Activated naive CD8-positive, alpha-beta T cell treated with anti-CD3 and anti-CD28 coated beads for 36 hours (primary cell): ENCODE measurements around the gene MNAT1. TPM values are rescaled to one million over a fixed set of nuclear protein-coding genes. Genes with fewer than 3 reads are reported as not detected.
"Not testable (repeated sequence)": the region's sequence is repeated elsewhere in the genome, so short reads cannot be mapped to it uniquely, and the experiment has no call there.

Source experiments
- DNase-seq: peaks from one replicate; pipeline ENCODE4 v3.0.0; 2021
- H3K27ac Mint-ChIP-seq: one replicate; pipeline ENCODE4 v1.8.0; 2022; ENCODE audit warnings: mild to moderate bottlenecking, moderate library complexity, mixed read lengths
- H3K27me3 Mint-ChIP-seq: one replicate; pipeline ENCODE4 v1.8.0; 2022; ENCODE audit warnings: mild to moderate bottlenecking, mixed read lengths
- H3K36me3 Mint-ChIP-seq: one replicate; pipeline ENCODE4 v1.8.0; 2021; ENCODE audit warnings: mild to moderate bottlenecking, mixed read lengths
- H3K4me1 Mint-ChIP-seq: one replicate; pipeline ENCODE4 v1.8.0; 2021; ENCODE audit warnings: mixed read lengths
- H3K4me3 Mint-ChIP-seq: one replicate; pipeline ENCODE4 v1.8.0; 2022; ENCODE audit warnings: mild to moderate bottlenecking, moderate library complexity, mixed read lengths
- H3K9me3 Mint-ChIP-seq: one replicate; pipeline ENCODE4 v1.8.0; 2022; ENCODE audit warnings: mixed read lengths
- total RNA-seq, 2 experiments: library from RNA; stranded (reverse); gene quantifications; one replicate each; pipeline ENCODE4 v1.2.3, GENCODE V29; 2021

The MNAT1 gene
- total RNA-seq, 2 experiments from 2014 or later: 39.7 to 42.7 TPM

- Mint-ChIP-seq H3K27ac (no peak overlapping the region), H3K36me3 (peaks cover 15% of the 10 kb centered on the region), H3K27me3 (no peaks in the 10 kb centered on the region)
These were observed 72.7 kb downstream of the MNAT1 start for GRCh38 chr14:60807247-60807646.

DNA sequence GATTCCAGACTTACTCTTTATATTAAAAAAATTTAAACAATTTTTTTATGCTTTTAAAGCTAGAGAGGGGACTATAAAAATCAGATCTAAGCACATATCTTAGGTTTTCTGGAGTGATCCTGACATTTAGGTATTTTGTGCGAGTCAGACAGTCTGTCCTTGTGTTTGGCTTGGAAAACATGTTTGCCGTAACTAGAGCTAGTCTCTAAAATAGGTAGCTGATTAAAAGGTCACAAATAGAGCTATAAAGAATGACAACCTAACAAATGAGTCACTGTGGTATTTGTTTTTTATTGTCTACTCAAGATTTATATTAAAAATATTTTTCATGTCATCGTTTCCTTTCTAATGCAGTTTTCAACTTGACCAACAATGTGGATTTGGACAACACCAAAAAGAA lies 73.4 kb downstream of the MNAT1 start:
- no peaks in the 10 kb centered on the region for H3K9me3 Mint-ChIP-seq
- H3K4me1 Mint-ChIP-seq: peaks cover 4% of the 10 kb centered on the region
- no peak overlapping the region for H3K4me3 Mint-ChIP-seq
- H3K27me3 Mint-ChIP-seq: no peaks in the 10 kb centered on the region
- H3K27ac Mint-ChIP-seq: no peak overlapping the region
- peaks cover 19% of the 10 kb centered on the region for H3K36me3 Mint-ChIP-seq
- DNase-seq: no peak

More at GRCh38 chr14:60807247-60807646, 72.7 kb downstream of the MNAT1 start:
- Mint-ChIP-seq H3K4me1 (peaks cover 4% of the 10 kb centered on the region), H3K9me3 (no peaks in the 10 kb centered on the region), H3K4me3 (no peak overlapping the region)
- no peak for DNase-seq

GRCh38 chr14:60812987-60813386 lies 78.4 kb downstream of the MNAT1 start:
- Mint-ChIP-seq H3K36me3 (peaks cover 19% of the 10 kb centered on the region), H3K27me3 (no peaks in the 10 kb centered on the region), H3K4me3 (no peak overlapping the region), H3K4me1 (no peaks in the 10 kb centered on the region), H3K27ac (no peak overlapping the region), H3K9me3 (no peaks in the 10 kb centered on the region)
- no peak for DNase-seq

DNA sequence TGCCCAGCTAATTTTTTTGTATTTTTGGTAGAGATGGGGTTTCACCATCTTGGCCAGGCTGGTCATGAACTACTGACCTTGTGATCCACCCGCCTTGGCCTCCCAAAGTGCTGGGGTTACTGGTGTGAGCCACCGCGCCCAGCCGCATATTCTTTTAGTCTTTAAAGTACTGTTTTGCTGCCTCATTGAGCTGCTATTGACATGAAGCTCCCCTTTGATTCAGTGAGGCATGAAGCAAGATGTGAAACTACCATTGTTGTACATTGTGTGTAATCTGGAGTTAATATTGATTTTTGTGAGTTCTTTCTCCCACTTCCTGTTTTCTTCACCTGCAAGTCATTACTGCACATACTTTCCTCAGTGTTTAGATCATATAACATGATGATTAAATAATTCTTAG lies 80.8 kb downstream of the MNAT1 start:
- no peak for DNase-seq
- Mint-ChIP-seq H3K27me3 (no peaks in the 10 kb centered on the region), H3K36me3 (peaks cover 21% of the 10 kb centered on the region), H3K4me3 (no peak overlapping the region), H3K27ac (no peak overlapping the region), H3K9me3 (no peaks in the 10 kb centered on the region), H3K4me1 (no peaks in the 10 kb centered on the region)

- Mint-ChIP-seq H3K4me1 (no peaks in the 10 kb centered on the region), H3K36me3 (peaks cover 20% of the 10 kb centered on the region)
These were observed 82.6 kb downstream of the MNAT1 start for GRCh38 chr14:60817113-60817512.

DNA sequence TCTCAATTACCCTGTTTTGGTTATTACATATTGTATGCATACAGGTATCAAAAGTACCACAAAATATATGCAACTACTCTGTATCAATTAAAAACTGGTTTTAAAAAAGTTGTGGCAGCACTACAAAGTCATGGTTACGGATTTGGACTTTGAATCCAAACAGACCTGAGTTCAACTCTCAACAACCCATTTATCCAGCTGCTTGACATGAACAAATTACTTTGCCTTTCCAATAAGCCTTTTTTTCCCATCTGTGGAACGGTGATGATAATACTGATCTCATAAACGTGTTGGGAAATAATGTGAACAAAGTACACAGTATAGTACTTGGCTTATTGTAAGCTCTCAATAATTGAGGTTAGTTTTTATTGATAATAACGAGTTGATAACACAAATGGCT lies 85.0 kb downstream of the MNAT1 start:
- Mint-ChIP-seq H3K27ac (no peak overlapping the region), H3K36me3 (peaks cover 11% of the 10 kb centered on the region), H3K9me3 (no peaks in the 10 kb centered on the region), H3K27me3 (no peaks in the 10 kb centered on the region), H3K4me3 (no peak overlapping the region), H3K4me1 (no peaks in the 10 kb centered on the region)
- no peak for DNase-seq

More at GRCh38 chr14:60817113-60817512, 82.6 kb downstream of the MNAT1 start:
- Mint-ChIP-seq H3K4me3 (no peak overlapping the region), H3K9me3 (no peaks in the 10 kb centered on the region), H3K27me3 (no peaks in the 10 kb centered on the region), H3K27ac (no peak overlapping the region)
- no peak for DNase-seq

GRCh38 chr14:60838601-60839000 lies 104.0 kb downstream of the MNAT1 start:
- H3K9me3 Mint-ChIP-seq: peaks cover 12% of the 10 kb centered on the region
- no peak for DNase-seq
- H3K4me1 Mint-ChIP-seq: no peaks in the 10 kb centered on the region
- H3K27ac Mint-ChIP-seq: no peak overlapping the region
- peaks cover 51% of the 10 kb centered on the region for H3K36me3 Mint-ChIP-seq
- no peak overlapping the region for H3K4me3 Mint-ChIP-seq
- no peaks in the 10 kb centered on the region for H3K27me3 Mint-ChIP-seq

- H3K27me3 Mint-ChIP-seq: no peaks in the 10 kb centered on the region
- peaks cover 49% of the 10 kb centered on the region for H3K36me3 Mint-ChIP-seq
These were observed 104.5 kb downstream of the MNAT1 start for GRCh38 chr14:60839057-60839456.

GRCh38 chr14:60839657-60840056 lies 105.1 kb downstream of the MNAT1 start:
- H3K36me3 Mint-ChIP-seq: peaks cover 44% of the 10 kb centered on the region
- DNase-seq: no peak
- no peak overlapping the region for H3K4me3 Mint-ChIP-seq

More at GRCh38 chr14:60839057-60839456, 104.5 kb downstream of the MNAT1 start:
- DNase-seq: no peak
- Mint-ChIP-seq H3K4me3 (no peak overlapping the region), H3K9me3 (peaks cover 10% of the 10 kb centered on the region), H3K27ac (no peak overlapping the region), H3K4me1 (no peaks in the 10 kb centered on the region)

GRCh38 chr14:60840313-60840712 lies 105.8 kb downstream of the MNAT1 start:
- no peak overlapping the region for H3K27ac Mint-ChIP-seq
- H3K27me3 Mint-ChIP-seq: no peaks in the 10 kb centered on the region
- peaks cover 5% of the 10 kb centered on the region for H3K9me3 Mint-ChIP-seq
- peaks cover 38% of the 10 kb centered on the region for H3K36me3 Mint-ChIP-seq
- H3K4me1 Mint-ChIP-seq: no peaks in the 10 kb centered on the region
- no peak overlapping the region for H3K4me3 Mint-ChIP-seq
- DNase-seq: no peak

More at GRCh38 chr14:60839657-60840056, 105.1 kb downstream of the MNAT1 start:
- no peaks in the 10 kb centered on the region for H3K4me1 Mint-ChIP-seq
- H3K9me3 Mint-ChIP-seq: peaks cover 9% of the 10 kb centered on the region
- no peaks in the 10 kb centered on the region for H3K27me3 Mint-ChIP-seq
- no peak overlapping the region for H3K27ac Mint-ChIP-seq

- peaks cover 19% of the 10 kb centered on the region for H3K9me3 Mint-ChIP-seq
- no peak overlapping the region for H3K27ac Mint-ChIP-seq
- peaks cover 6% of the 10 kb centered on the region for H3K4me1 Mint-ChIP-seq
- H3K36me3 Mint-ChIP-seq: peaks cover 45% of the 10 kb centered on the region
- no peak for DNase-seq
- H3K27me3 Mint-ChIP-seq: no peaks in the 10 kb centered on the region
- no peak overlapping the region for H3K4me3 Mint-ChIP-seq
These were observed 111.0 kb downstream of the MNAT1 start for GRCh38 chr14:60845523-60845922.

DNA sequence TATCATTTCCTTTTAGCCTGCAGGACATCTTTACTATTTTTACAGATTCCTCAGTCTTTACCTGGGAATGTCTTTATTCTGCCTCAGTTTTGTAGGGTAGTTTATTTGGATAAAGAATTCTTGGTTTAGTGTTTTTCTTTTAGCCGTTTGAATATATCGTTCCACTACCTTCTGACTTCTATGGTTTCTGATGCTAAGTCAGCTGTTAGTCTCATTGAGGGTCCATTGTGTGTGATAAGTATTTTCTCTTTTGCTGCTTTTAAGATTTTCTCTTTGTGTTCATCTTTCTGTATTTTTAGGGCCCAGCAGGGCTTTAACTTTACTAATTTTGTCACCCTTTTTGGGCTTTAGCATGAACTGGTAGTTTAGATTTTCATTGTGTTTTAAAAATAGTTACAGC lies 113.5 kb downstream of the MNAT1 start:
- no peak overlapping the region for H3K27ac Mint-ChIP-seq
- H3K4me1 Mint-ChIP-seq: peaks cover 6% of the 10 kb centered on the region
- H3K4me3 Mint-ChIP-seq: no peak overlapping the region
- H3K9me3 Mint-ChIP-seq: peaks cover 26% of the 10 kb centered on the region
- peaks cover 60% of the 10 kb centered on the region for H3K36me3 Mint-ChIP-seq
- DNase-seq: no peak
- H3K27me3 Mint-ChIP-seq: no peaks in the 10 kb centered on the region

- not testable (repeated sequence) for H3K4me3 Mint-ChIP-seq
- H3K36me3 Mint-ChIP-seq: peaks cover 68% of the 10 kb centered on the region
These were observed 117.1 kb downstream of the MNAT1 start for GRCh38 chr14:60851692-60852091.

GRCh38 chr14:60856111-60856510 lies 121.5 kb downstream of the MNAT1 start:
- Mint-ChIP-seq H3K4me1 (peaks cover 9% of the 10 kb centered on the region), H3K4me3 (no peak overlapping the region), H3K27me3 (no peaks in the 10 kb centered on the region), H3K27ac (no peak overlapping the region), H3K9me3 (peaks cover 16% of the 10 kb centered on the region), H3K36me3 (peaks cover 53% of the 10 kb centered on the region)
- DNase-seq: no peak

More at GRCh38 chr14:60851692-60852091, 117.1 kb downstream of the MNAT1 start:
- DNase-seq, H3K27ac Mint-ChIP-seq, H3K27me3 Mint-ChIP-seq, H3K4me1 Mint-ChIP-seq: not testable (repeated sequence)
- H3K9me3 Mint-ChIP-seq: peaks cover 28% of the 10 kb centered on the region

DNA sequence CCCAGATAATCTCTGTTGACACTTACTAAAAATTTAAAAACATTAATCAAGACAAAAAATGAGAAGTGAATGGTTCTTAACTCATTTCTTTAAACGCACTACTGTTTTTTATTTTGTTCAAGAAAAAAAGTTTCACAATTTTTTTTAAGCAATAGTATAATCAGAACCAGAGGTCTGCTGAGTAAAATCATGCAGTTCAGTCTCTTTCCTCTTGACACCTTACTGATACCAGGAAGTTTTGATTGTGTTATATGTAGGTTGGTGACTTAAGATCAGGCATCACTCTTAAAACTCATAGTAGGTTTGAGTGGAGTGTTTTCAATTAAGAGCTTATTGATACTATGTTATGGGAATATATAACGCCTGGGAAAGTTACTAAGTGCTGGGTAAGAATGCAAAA lies 125.0 kb downstream of the MNAT1 start:
- no peak overlapping the region for H3K27ac Mint-ChIP-seq
- peaks cover 30% of the 10 kb centered on the region for H3K36me3 Mint-ChIP-seq
- peaks cover 9% of the 10 kb centered on the region for H3K4me1 Mint-ChIP-seq
- no peak overlapping the region for H3K4me3 Mint-ChIP-seq
- peaks cover 10% of the 10 kb centered on the region for H3K9me3 Mint-ChIP-seq
- no peaks in the 10 kb centered on the region for H3K27me3 Mint-ChIP-seq
- no peak for DNase-seq

- Mint-ChIP-seq H3K9me3 (peaks cover 4% of the 10 kb centered on the region), H3K4me1 (peaks cover 5% of the 10 kb centered on the region), H3K4me3 (no peak overlapping the region), H3K27me3 (no peaks in the 10 kb centered on the region), H3K36me3 (peaks cover 17% of the 10 kb centered on the region), H3K27ac (no peak overlapping the region)
- DNase-seq: no peak
These were observed 127.1 kb downstream of the MNAT1 start for GRCh38 chr14:60861545-60862140.
